ENCODE measurements around the gene CAMTA1.

The CAMTA1 gene

GRCh38 chr1:7209336-7209735, 424.1 kb downstream of the CAMTA1 start:
- in situ Hi-C loops (cut with MboI; ENCODE audit: low sequenced_read_pairs) = loop anchor here (25.0 kb wide), 2 partner anchors 497 to 722 kb away; partner anchors contain the start of genes DNAJC11 and PLEKHG5

GRCh38 chr1:7218210-7218832, 433.1 kb downstream of the CAMTA1 start:
- in situ Hi-C loops (cut with MboI; ENCODE audit: low sequenced_read_pairs) = loop anchor here (25.0 kb wide), 2 partner anchors 506 to 731 kb away; partner anchors contain the start of genes DNAJC11 and PLEKHG5

- in situ Hi-C loops (cut with MboI; ENCODE audit: low sequenced_read_pairs) = loop anchor here (25.0 kb wide), 2 partner anchors 507 to 732 kb away; partner anchors contain the start of genes DNAJC11 and PLEKHG5
Measured at GRCh38 chr1:7219031-7219430, 433.8 kb downstream of the CAMTA1 start.

DNA sequence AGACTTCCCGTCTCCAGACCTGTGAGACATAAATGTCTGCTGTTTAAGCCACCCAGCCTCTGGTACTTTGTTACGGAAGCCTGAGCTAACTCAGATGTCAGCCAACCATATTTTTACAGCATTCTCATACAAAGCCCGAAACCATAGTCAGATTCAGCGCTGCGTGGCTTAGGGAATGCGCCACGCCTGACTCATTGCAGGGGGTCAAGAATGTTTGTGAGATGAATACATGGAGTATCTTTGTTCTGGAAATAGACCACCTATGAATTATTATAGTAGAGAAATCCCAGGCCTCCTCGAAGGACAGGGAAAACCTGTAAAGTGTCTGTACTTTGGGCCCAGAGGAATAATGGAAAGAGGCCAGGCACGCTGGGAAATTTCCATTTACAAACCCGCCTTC, 434.8 kb downstream of the CAMTA1 start:
- in situ Hi-C loops (cut with MboI; ENCODE audit: low sequenced_read_pairs) = loop anchor here (25.0 kb wide), 2 partner anchors 508 to 733 kb away; partner anchors contain the start of genes DNAJC11 and PLEKHG5

- in situ Hi-C loops (cut with MboI; ENCODE audit: low sequenced_read_pairs) = loop anchor here (25.0 kb wide), 2 partner anchors 508 to 733 kb away; partner anchors contain the start of genes DNAJC11 and PLEKHG5
Measured at GRCh38 chr1:7220712-7221252, 435.5 kb downstream of the CAMTA1 start.

- in situ Hi-C loops (cut with MboI; ENCODE audit: low sequenced_read_pairs) = loop anchor here (25.0 kb wide), 2 partner anchors 510 to 735 kb away; partner anchors contain the start of genes DNAJC11 and PLEKHG5
Measured at GRCh38 chr1:7221826-7222694, 436.8 kb downstream of the CAMTA1 start.

- in situ Hi-C loops (cut with MboI; ENCODE audit: low sequenced_read_pairs) = loop anchor here (25.0 kb wide), 2 partner anchors 510 to 735 kb away; partner anchors contain the start of genes DNAJC11 and PLEKHG5
Measured at GRCh38 chr1:7222695-7223015, 437.4 kb downstream of the CAMTA1 start.

GRCh38 chr1:7223334-7224080, 438.3 kb downstream of the CAMTA1 start:
- in situ Hi-C loops (cut with MboI; ENCODE audit: low sequenced_read_pairs) = loop anchor here (25.0 kb wide), 2 partner anchors 511 to 736 kb away; partner anchors contain the start of genes DNAJC11 and PLEKHG5

GRCh38 chr1:7224081-7224534, 438.9 kb downstream of the CAMTA1 start:
- in situ Hi-C loops (cut with MboI; ENCODE audit: low sequenced_read_pairs) = loop anchor here (25.0 kb wide), 2 partner anchors 512 to 737 kb away; partner anchors contain the start of genes DNAJC11 and PLEKHG5

- in situ Hi-C loops (cut with MboI; ENCODE audit: low sequenced_read_pairs) = loop anchor here (25.0 kb wide), 2 partner anchors 512 to 737 kb away; partner anchors contain the start of genes DNAJC11 and PLEKHG5
Measured at GRCh38 chr1:7224644-7225043, 439.4 kb downstream of the CAMTA1 start.

- in situ Hi-C loops (cut with MboI; ENCODE audit: low sequenced_read_pairs) = no loop called here
Measured at GRCh38 chr1:7225711-7226505, 440.7 kb downstream of the CAMTA1 start.

DNA sequence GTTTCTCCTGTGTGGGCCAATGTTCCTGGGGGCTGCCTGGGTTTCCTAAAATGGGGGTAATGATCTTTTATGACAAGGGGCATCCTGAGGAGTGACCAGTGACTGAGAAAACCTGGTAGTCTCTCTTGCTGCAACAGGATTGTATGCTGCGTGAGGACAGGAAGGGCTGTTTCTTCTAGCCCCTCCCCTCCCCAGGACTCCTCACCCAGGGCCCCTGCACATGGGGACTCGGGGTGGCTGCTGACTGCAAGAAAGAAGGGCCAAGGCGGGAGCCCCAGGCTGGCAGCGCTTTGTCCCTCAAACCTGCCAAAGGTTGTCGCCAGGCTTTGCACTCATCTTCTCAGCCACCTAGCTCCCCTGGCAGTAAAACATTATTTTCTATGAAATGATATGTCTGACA, 442.4 kb downstream of the CAMTA1 start:
- in situ Hi-C loops (cut with MboI; ENCODE audit: low sequenced_read_pairs) = no loop called here

- in situ Hi-C loops (cut with MboI; ENCODE audit: low sequenced_read_pairs) = no loop called here
Measured at GRCh38 chr1:7228252-7228961, 443.2 kb downstream of the CAMTA1 start.

DNA sequence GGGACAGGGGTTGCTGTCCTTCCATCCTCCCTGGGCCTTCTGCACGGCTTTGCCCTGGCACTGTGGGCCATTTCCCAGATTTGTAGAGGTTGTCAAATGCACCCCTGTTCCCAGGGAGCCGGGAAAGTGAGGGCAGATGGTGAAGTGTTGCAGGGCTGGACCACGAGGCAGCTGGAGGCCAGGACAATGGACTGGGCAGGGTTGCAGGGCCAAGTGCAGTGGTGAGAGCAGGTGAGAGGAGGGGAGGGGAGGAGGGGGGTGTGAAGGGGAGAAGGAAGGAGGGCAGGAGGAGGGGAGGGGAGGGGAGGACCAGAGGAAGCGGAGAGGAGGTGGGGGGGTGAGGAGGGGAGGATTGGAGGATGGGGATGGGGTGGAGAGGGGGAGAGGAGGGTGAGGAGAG, 443.9 kb downstream of the CAMTA1 start:
- in situ Hi-C loops (cut with MboI; ENCODE audit: low sequenced_read_pairs) = no loop called here

DNA sequence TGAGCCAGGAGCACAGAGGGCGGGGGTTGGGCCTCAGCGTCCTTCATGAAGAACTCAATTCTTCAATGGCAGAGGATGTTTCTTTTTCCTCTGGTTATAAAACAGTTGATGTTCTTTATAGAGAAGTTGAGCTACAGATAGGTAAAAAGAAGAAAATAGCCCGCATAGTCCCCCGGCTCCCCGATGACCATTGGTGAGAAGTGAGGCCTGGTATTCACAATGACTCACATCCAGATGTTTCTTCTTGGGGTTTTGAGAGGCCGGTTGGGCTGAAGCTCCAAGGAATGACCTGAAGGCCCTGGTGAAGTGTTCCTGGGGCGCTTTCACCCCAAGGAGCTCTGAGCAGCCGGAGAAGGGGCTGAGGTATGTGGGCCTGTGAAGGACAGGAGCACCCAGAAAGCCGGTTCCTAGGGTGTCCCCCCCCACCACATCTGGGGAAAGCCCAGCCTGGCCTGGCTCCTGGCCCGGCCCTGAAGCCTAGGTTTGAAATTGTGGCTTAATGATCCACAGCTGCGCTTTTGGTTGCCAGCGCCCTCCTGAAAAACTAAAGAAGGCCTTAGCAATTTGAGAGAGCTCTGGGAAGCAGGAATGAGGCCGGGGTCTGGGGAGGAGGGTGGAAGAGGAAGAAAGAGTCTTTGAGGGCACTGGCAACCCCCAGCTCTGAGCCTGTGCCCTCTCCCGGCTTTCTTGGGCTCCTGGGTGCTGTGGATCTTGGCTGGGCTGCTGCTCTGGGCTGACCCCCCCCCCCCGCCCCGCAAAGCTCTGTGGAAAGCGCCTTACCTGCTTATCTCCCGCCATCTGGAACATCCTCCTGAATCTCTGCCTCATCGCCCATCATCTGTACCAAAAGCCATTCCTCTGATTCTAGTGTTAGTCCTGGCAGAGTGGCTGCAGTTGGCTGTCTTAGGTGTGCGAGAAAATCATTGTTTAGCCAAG, 444.7 kb downstream of the CAMTA1 start:
- in situ Hi-C loops (cut with MboI; ENCODE audit: low sequenced_read_pairs) = no loop called here

DNA sequence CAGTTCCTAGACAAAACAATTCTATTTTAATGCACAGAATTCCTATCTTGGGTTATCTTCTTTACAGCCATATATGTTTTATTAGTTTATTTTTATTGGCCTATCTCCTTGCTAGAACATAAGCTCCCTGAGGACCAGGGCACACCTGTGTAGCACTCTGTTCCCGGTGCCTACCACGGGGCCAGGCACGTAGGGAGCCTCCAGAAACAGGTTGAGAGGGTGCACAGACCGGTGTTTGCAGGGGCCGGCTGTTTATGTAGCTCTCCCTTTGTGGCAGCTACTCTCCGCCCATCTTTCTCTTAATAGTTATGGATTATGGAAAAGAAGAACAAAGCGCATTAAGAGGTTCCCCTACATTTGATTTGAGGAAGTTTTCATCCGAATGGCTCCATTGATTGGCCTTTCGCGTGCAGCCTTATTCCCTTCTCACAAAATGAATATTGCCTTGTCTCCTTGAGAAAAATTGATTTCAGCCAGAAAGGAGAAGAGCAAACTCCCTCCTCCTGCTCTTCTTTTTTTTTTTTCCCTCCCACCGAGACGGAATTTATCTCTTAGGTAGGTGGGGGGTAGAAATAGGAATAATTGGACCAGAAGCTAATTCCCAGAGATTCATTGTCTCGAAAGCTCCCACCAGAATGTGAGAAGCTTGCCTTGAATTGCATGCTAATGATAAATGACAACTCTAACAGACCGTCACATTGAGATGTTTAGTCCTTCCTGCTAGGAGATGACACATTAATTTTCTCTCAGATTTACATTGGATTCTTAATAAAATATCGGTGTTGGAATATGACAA, 447.4 kb downstream of the CAMTA1 start:
- in situ Hi-C loops (cut with MboI; ENCODE audit: low sequenced_read_pairs) = no loop called here

DNA sequence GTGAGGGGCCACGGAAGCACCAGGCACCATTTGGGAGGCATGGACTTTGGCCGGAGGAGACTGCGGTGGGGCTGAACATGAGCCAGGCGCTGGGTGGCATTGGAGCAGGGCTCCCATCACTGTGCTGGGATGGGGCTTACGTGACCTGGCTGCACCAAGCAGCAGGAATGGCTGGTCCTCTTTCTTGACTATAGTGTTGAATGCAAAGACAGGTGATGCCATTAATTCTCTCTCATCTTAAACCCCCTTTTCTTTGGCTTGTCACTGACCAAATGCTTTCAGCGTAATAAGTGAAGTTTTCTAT, 447.9 kb downstream of the CAMTA1 start:
- in situ Hi-C loops (cut with MboI; ENCODE audit: low sequenced_read_pairs) = no loop called here
